HFFc6 (cell line): ENCODE results near the gene IL24. TPM values are rescaled to one million over a fixed set of nuclear protein-coding genes. Genes with fewer than 3 reads are reported as not detected.
A peak's percentile ranks its signal among the peaks of the same experiment; 100 is the strongest.

Experiments used
- DNase-seq: peaks from one replicate; pipeline ENCODE4 v3.0.0-alpha.2; 2018
- H3K27ac Mint-ChIP-seq: 2 replicates; pipeline ENCODE4 v1.8.0; 2020; ENCODE audit warnings: mild to moderate bottlenecking, mixed read lengths
- H3K27me3 Mint-ChIP-seq: 2 replicates; pipeline ENCODE4 v1.8.0; 2021; ENCODE audit warnings: mild to moderate bottlenecking, moderate library complexity, mixed read lengths; ENCODE audit not compliant: insufficient read depth
- H3K36me3 Mint-ChIP-seq: 2 replicates; pipeline ENCODE4 v1.8.0; 2021; ENCODE audit warnings: low read depth, mixed read lengths
- H3K4me1 Mint-ChIP-seq: 2 replicates; pipeline ENCODE4 v1.8.0; 2020; ENCODE audit warnings: low read depth, mixed read lengths
- H3K4me3 Mint-ChIP-seq: 2 replicates; pipeline ENCODE4 v1.8.0; 2020; ENCODE audit warnings: mild to moderate bottlenecking, moderate library complexity, mixed read lengths
- H3K9me3 Mint-ChIP-seq: 2 replicates; pipeline ENCODE4 v1.8.0; 2020; ENCODE audit warnings: mild to moderate bottlenecking, mixed read lengths
- CTCF ChIP-seq: fragments of 200-600 bp; sonication (generic); IDR thresholded peaks from 2 replicates; pipeline ENCODE4 v1.5.0; 2021; ENCODE audit warnings: antibody characterized with exemption, mild to moderate bottlenecking
- total RNA-seq, 6 experiments: library from RNA; stranded (reverse); fragmentation: NEBNext Ultra II Directional; extraction: Animal tissue kit (Norgen Biotek cat#: 25700); gene quantifications; 2 replicates in 1 of 6; 3 replicates in 5 of 6; pipeline ENCODE4 v1.2.3, GENCODE V29; 2021

The IL24 gene
- total RNA-seq, 6 experiments from 2014 or later: 0.24 TPM; not detected in 5

- H3K4me3 Mint-ChIP-seq: peak overlapping the region; percentile 50; the same call in 1 of the 2 replicates
- peaks cover 36% of the 10 kb centered on the region for H3K4me1 Mint-ChIP-seq
- TF ChIP-seq CTCF: no peak
- no peaks in the 10 kb centered on the region for H3K9me3 Mint-ChIP-seq
- DNase-seq: no peak
- H3K27me3 Mint-ChIP-seq: peaks cover 5% of the 10 kb centered on the region
- H3K27ac Mint-ChIP-seq: no peak overlapping the region
- peaks cover 16% of the 10 kb centered on the region for H3K36me3 Mint-ChIP-seq
These were observed 12.1 kb downstream of the IL24 start for GRCh38 chr1:206909161-206909882.

- Mint-ChIP-seq H3K9me3 (no peaks in the 10 kb centered on the region), H3K4me1 (peaks cover 30% of the 10 kb centered on the region), H3K4me3 (peak overlapping the region; percentile 37), H3K27ac (no peak overlapping the region), H3K36me3 (peaks cover 11% of the 10 kb centered on the region), H3K27me3 (peaks cover 6% of the 10 kb centered on the region)
- TF ChIP-seq CTCF: no peak
- no peak for DNase-seq
These were observed 12.7 kb downstream of the IL24 start for GRCh38 chr1:206909883-206910318.

- peaks cover 5% of the 10 kb centered on the region; the same call in 1 of the 2 replicates for H3K36me3 Mint-ChIP-seq
- no peak overlapping the region for H3K27ac Mint-ChIP-seq
- H3K4me1 Mint-ChIP-seq: peaks cover 18% of the 10 kb centered on the region
- no peak overlapping the region for H3K4me3 Mint-ChIP-seq
- TF ChIP-seq CTCF: peak; percentile 97
- no peaks in the 10 kb centered on the region for H3K9me3 Mint-ChIP-seq
- peaks cover 6% of the 10 kb centered on the region for H3K27me3 Mint-ChIP-seq
- peak; percentile 59 for DNase-seq
These were observed 13.9 kb downstream of the IL24 start for GRCh38 chr1:206911064-206911663.

- peaks cover 11% of the 10 kb centered on the region for H3K4me1 Mint-ChIP-seq
- peaks cover 10% of the 10 kb centered on the region for H3K27me3 Mint-ChIP-seq
- H3K9me3 Mint-ChIP-seq: no peaks in the 10 kb centered on the region
- TF ChIP-seq CTCF: peak; percentile 95
- DNase-seq: peak; percentile 76
- H3K4me3 Mint-ChIP-seq: no peak overlapping the region
- no peak overlapping the region for H3K27ac Mint-ChIP-seq
- H3K36me3 Mint-ChIP-seq: no peaks in the 10 kb centered on the region
These were observed 15.3 kb downstream of the IL24 start for GRCh38 chr1:206912445-206913095.

- H3K36me3 Mint-ChIP-seq: no peaks in the 10 kb centered on the region
- no peaks in the 10 kb centered on the region for H3K9me3 Mint-ChIP-seq
- H3K4me3 Mint-ChIP-seq: no peak overlapping the region
- H3K27ac Mint-ChIP-seq: no peak overlapping the region
- H3K4me1 Mint-ChIP-seq: peaks cover 4% of the 10 kb centered on the region
- TF ChIP-seq CTCF: no peak
- no peak for DNase-seq
- H3K27me3 Mint-ChIP-seq: peaks cover 12% of the 10 kb centered on the region
These were observed 16.7 kb downstream of the IL24 start for GRCh38 chr1:206913766-206914537.
